Jurkat, Clone E6-1 (cell line): ENCODE results near the gene TEAD1.

Source experiments
- DNase-seq: peaks from one replicate; pipeline ENCODE4 v3.0.0-alpha.2; 2011; ENCODE audit warnings: low read depth, low spot score
- H3K4me3 ChIP-seq: 2 replicates; pipeline ENCODE4 v1.5.1; 2011; ENCODE audit warnings: mild to moderate bottlenecking, low read length, control low read depth, moderate library complexity

Gene TEAD1

DNA sequence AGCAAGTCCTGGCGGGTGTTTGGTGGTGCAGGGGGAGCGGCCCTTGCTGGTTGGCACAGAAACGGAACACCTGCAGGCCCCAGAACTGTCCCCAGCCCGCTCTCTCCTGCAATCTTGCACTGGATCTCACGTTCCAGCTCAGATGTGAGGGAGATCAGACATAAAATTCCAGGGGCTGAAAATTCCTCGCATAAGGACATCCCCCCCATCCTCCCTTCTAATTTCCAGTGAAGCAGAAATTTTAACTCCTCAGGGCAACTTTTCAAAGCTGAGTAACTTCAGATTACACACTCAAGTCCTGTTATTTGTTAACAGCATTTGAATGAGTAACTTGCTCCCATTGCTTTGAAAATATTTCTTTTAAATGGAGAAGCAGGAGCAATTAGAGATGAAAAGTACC is 294.6 kb downstream of the TEAD1 start:
- H3K4me3 ChIP-seq: no peak overlapping the region
- DNase-seq: no peak

GRCh38 chr11:12971955-12972354 is 297.7 kb downstream of the TEAD1 start:
- no peak overlapping the region for H3K4me3 ChIP-seq
- no peak for DNase-seq

DNA sequence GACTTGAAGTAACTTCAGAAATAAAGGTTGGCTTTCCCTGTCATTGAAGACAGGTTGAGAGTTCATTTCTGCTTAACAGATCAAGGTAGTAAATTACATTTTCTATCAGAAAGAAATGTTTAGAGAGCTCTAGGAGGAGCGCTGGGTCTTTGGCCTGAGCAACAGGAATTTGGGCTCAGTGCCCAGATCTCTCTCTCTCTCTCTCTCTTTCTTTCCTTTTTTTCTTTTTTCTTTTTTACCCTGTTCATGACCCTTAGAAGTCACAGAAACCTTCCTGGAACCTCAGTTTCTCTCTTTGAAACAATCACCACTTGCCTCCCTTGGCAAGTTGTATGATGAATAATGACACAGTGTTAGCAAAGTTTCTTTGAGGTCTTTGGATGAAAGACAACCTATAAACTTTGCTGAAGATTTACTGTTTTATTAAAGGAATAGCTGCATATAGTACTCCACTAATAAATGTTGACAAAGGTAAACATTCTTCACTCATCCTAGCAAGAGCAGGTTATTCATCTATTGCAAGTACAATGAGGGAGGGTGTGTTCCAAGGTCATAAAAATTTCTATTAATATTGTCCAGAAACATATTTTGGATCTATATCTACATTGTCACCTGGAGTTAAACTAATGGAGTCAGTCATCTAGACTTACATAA is 299.4 kb downstream of the TEAD1 start:
- H3K4me3 ChIP-seq: no peak overlapping the region
- no peak for DNase-seq

DNA sequence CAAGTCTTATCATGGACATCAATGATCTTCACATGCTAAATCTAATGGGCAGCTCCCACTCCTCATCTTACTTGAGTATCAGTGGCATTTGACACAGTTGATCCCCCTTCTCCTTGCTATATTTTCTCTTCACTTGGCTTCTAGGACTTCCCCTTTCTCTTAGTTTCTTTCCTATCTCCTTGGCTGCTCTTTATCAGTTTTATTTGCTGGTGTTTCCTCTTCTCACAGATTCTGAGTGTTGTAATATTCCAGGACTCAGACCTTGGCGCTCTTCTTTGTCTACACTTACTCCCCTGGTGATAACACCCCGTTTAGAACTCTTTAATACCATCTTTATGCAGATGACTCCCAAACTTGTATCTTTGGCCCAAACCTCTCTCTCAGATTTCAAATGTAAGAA is 301.0 kb downstream of the TEAD1 start:
- H3K4me3 ChIP-seq: no peak overlapping the region
- no peak for DNase-seq

DNA sequence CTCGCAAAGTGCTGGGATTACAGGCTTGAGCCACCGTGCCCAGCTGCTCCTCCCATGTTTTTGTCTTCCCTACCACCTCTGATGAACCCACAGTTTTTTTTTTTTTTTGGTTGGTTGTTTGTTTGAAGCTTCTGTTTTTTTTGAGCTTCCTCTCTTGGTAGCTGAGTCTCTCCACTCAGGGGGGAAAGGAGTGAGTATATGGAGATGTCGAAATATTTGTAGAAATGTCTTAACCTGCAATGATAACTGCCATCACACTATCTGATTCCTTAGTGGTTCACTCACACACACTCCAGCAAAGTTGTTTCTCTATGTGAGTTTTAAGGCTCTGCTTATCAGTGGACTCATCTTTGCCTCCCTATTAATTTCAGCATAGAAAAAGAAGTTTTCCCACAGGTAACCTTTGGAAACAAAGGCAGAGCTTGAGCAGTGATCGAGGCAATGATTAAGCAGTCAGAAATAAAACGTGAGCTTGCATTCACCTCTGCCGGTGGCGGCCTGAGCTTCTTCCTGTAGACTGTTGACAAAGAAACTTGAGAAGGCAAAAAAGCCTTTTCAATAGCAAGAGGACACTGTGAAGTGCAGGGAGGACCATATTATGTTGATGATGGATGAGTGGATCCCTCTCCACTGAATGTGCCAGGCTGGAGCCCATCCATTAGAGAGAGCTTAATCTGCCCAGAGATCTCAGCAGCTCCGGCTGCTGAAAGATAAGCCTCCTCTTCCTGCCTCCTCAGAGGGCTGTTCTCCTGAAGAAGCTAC is 305.9 kb downstream of the TEAD1 start:
- no peak for DNase-seq
- no peak overlapping the region for H3K4me3 ChIP-seq

GRCh38 chr11:12981676-12982522 is 307.7 kb downstream of the TEAD1 start:
- DNase-seq: no peak
- no peak overlapping the region for H3K4me3 ChIP-seq

GRCh38 chr11:12983336-12983735 is 309.1 kb downstream of the TEAD1 start:
- no peak for DNase-seq
- no peak overlapping the region for H3K4me3 ChIP-seq

DNA sequence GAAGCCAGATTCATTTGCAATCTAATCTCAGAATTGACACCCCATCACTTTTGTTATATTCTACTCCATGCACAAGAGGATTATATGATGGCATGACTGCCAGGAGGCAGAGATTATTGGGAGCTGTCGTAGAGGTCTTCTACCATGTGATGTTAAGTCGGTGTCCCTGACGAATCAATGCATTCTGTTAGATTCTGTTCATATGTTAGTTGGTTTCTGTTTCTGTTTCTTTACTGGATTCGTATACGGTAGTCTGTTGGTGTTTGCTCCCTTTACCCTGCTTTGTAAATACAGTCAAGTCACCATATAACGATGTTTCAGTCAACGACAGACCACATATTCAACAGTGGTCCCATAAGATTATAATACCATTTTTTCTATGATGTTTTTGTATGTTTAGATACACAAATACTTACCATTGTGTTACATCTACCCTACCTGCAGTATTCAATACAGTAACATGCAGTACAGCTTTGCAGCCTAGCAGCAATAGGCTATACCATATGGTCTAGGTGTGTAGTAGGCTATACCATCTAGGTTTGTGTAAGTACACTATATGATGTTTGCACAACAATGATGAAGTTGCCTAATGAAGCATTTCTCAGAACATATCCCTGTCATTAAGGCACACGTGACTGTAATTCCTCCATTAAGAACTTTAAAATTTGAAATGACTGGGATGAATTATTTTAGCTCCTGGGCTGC is 312.1 kb downstream of the TEAD1 start:
- no peak overlapping the region for H3K4me3 ChIP-seq
- no peak for DNase-seq

DNA sequence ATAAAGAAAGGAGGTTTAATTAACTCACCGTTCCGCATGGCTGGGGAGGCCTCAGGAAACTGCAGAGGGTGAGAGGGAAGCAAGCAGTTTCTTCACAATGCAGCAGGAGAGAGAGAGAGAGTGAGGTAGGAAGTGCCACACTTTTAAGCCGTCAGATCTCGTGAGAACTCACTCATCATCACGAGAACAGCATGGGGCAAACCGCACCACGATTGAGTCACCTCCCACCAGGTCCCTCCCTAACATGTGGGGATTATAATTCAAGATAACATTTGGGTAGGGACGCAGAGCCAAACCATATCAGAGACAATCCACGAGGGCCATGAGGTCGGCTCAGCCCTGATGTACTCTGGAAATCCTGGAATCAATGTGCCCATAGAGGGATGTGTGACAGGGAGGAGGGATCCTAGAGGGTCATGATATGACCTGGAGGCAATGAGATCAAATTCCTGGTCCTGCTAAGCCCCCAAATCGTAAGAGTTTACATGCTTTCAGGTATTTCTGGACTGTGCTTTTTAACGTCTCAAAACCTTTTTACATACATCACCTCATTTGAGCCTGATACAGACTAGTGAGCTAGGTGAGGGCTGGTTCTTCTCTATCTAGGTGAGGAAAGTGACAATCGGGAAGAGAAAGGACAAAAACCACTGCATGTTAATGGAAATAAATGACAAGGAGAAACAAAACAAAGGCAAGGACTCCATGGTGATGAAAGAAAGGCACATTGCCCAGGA is 315.4 kb downstream of the TEAD1 start:
- H3K4me3 ChIP-seq: no peak overlapping the region
- no peak for DNase-seq

DNA sequence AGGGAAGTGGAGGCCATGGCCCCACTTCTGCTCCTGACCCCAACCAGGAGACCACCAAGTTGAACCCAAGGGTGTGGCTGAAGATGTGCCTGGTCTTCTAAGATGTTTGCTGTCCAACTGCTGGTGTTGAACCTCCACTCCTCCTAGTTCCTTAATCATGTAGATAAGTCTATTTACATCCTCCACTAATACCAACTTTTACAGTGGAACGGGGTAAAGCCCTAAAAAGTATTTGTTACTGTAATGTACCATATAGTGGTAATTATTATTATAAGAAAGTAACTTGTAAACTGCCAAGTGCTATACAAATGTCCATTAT is 315.9 kb downstream of the TEAD1 start:
- DNase-seq: no peak

DNA sequence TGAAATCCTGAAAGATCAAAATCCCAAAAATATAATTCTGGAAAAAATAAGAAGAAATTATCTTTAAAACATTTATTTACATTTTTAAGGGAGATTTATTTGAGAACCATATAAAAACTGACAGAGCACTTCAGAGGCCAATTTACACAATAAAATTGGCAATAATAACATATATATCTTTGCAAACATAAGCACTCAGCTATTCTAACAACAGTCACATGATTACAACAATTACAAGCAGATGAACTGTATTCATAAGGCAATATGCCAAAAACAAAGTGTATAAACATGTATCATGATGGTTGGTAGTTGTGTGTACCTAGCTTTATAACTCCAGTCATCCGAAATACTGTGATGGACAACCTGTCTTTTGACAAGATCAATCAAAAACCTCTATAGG is 317.2 kb downstream of the TEAD1 start:
- DNase-seq: no peak

More for the DNA sequence above, 315.9 kb downstream of the TEAD1 start:
- no peak overlapping the region for H3K4me3 ChIP-seq

GRCh38 chr11:12993626-12994025 is 319.4 kb downstream of the TEAD1 start:
- no peak for DNase-seq
- no peak overlapping the region for H3K4me3 ChIP-seq

More for the DNA sequence above, 317.2 kb downstream of the TEAD1 start:
- H3K4me3 ChIP-seq: no peak overlapping the region
